ENCODE measurements around the gene FBXO45.
"Not testable (repeated sequence)": the region's sequence is repeated elsewhere in the genome, so short reads cannot be mapped to it uniquely, and the experiment has no call there.

DNA sequence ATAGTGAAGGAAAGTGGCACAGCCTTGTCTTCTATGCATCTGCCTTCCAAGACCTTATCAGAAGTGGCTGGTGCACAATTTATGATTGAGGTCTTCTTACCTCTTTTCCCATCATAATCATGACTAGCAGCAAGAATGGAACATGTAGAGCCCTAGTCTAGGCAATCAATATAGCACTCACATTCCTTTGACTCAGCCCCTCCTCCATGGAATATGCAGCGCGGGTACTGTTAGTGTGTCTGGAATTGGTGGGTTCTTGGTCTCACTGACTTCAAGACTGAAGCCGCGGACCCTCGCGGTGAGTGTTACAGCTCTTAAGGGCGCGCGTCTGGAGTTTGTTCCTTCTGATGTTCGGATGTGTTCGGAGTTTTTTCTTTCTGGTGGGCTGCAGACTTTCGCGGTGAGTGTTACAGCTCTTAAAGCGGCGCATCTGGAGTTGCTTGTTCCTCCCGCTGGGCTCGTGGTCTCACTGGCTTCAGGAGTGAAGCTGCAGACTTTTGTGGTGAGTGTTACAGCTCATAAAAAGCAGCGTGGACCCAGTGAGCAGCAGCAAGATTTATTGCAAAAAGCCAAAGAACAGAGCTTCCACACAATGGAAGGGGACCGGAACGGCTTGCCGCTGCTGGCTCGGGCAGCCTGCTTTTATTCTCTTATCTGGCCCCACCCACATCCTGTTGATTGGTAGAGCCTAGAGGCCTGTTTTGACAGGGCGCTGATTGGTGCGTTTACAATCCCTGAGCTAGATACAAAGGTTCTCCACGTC is 29.7 kb downstream of the FBXO45 start:
- TF ChIP-seq, protein P1, sequence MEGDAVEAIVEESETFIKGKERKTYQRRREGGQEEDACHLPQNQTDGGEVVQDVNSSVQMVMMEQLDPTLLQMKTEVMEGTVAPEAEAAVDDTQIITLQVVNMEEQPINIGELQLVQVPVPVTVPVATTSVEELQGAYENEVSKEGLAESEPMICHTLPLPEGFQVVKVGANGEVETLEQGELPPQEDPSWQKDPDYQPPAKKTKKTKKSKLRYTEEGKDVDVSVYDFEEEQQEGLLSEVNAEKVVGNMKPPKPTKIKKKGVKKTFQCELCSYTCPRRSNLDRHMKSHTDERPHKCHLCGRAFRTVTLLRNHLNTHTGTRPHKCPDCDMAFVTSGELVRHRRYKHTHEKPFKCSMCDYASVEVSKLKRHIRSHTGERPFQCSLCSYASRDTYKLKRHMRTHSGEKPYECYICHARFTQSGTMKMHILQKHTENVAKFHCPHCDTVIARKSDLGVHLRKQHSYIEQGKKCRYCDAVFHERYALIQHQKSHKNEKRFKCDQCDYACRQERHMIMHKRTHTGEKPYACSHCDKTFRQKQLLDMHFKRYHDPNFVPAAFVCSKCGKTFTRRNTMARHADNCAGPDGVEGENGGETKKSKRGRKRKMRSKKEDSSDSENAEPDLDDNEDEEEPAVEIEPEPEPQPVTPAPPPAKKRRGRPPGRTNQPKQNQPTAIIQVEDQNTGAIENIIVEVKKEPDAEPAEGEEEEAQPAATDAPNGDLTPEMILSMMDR (IDR thresholded peaks at IDR 0.05): not testable (repeated sequence)
- TF ChIP-seq POLR2A (IDR thresholded peaks at IDR 0.05): not testable (repeated sequence)
